HG03460 (cell line): ENCODE results near the gene NCAPH2.

Source experiments
- ATAC-seq: cut with Tn5 transposase; IDR thresholded peaks from one replicate; pipeline ENCODE4 v1.9.1; 2021; ENCODE audit not compliant: unreplicated experiment

NCAPH2 gene

GRCh38 chr22:50474710-50475651, 33.0 kb upstream of the NCAPH2 start, which contains the start of gene SBF1:
TSS of gene SBF1 (minus strand) at chr22:50475035. CDS start at chr22:50474840, 195 bp downstream.
- ATAC-seq, result peak; percentile 62

- ATAC-seq, result no peak
Measured at GRCh38 chr22:50475652-50476002, 32.4 kb upstream of the NCAPH2 start.

- no peak for ATAC-seq
Measured at GRCh38 chr22:50476868-50477267, 31.2 kb upstream of the NCAPH2 start.

DNA sequence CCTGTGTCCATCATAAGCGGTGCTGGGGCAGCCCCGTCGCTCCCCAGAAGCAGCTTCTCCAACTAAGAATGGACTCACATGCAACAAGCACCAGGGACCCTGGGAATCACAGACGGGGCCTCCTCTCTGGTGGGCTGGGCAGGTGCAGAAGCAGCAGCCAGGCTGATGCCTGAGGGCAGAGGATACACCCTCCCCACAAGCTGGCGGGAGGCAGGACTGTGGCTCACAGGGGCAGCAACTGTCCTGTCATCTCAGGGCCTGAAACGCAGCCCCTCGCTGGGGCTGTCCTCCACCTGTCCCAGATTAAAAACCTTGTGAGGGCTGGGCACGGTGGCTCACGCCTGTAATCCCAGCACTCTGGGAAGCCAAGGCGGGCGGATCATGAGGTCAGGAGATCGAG, 30.1 kb upstream of the NCAPH2 start:
- ATAC-seq, result no peak

GRCh38 chr22:50479721-50480120, 28.3 kb upstream of the NCAPH2 start:
- no peak for ATAC-seq

DNA sequence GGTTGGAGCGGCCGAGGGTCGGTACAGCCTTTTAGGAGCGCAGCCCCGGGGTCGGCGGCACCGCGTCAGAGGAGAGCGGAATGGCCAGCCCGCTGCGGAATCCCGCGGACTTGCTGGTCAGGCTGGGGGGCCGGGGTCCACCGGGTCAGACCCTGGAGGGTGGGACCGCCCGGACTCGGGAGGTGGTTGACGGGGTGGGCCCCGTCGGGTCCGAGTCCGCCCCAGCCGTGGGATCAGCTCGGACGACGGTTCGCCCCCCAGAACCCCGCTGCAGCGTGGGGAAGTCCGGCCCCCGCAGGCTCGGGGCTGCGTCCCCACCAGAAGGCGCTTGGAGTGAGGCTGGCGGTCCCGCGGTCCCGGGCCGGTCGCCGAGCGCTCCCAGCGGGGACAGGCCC, 27.0 kb upstream of the NCAPH2 start:
- no peak for ATAC-seq

DNA sequence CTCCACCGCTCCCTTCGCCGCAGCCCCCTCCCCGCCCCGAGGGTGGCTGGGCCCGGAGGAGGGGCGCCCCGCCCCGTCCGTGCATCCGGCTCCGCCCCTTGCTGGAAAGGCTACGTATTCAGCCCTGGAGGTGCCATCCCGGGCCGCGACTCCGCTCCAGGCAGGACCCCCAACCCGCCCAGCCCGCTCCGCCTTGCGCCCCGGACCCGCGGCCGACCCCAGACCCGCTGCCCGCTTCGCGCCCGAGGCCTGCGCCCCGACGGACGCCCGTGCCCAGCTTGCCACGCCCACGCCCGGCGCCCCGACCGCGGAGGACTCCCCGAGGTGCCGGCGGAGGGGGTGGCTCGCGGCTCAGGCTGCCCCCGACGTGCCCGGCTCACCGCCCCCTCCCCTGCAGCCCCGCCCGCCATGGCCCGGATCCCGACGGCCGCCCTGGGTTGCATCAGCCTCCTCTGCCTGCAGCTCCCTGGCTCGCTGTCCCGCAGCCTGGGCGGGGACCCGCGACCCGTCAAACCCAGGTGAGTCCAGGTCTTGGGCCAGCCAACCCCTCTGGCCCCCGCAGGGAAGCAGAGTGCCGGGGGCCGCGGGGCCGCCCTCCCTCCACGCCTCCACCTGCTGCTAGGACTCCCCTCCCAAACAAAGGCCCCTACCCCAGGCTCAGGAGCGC, 26.5 kb upstream of the NCAPH2 start, which contains the start of gene ADM2:
TSS of gene ADM2 (plus strand) at position 104 of the 667 bp plus-strand sequence. CDS start at position 409, 305 bp downstream.
- no peak for ATAC-seq

DNA sequence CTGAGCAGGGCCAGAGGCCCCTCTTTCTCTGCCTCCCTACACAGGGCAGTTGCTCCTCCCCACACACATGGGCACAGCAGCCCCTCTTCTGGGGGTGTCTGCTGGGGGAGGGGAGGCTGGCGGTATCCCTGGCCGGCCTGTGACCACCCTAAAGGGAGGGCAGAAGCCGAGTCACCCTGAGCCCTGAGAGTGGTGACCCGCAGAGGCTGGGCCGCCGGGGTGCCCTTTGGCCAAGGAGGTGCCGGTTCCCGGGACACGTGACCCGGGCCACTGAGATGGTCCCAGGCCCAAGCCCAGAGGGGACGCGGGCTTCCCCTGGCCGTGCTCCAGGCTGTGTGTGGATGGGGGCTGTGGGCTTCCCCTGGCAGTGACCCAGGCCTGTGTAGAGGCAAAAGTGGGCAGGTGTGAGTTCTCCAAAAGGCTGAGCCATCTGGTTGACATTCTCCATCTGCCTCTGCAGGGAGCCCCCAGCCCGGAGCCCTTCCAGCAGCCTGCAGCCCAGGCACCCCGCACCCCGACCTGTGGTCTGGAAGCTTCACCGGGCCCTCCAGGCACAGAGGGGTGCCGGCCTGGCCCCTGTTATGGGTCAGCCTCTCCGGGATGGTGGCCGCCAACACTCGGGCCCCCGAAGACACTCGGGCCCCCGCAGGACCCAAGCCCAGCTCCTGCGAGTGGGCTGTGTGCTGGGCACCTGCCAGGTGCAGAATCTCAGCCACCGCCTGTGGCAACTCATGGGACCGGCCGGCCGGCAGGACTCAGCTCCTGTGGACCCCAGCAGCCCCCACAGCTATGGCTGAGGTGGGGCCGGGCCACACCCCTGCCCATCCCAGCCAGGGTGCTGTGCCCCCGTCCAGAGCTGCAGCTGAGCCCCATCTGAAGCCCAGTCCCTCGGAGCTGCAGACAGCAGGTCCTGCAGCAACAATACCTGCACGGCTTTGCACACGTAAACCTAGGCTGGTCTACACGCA, 25.6 kb upstream of the NCAPH2 start:
- no peak for ATAC-seq

GRCh38 chr22:50483106-50483505, 24.9 kb upstream of the NCAPH2 start:
- ATAC-seq, result no peak

- ATAC-seq, result no peak
Measured at GRCh38 chr22:50483556-50483955, 24.5 kb upstream of the NCAPH2 start.

DNA sequence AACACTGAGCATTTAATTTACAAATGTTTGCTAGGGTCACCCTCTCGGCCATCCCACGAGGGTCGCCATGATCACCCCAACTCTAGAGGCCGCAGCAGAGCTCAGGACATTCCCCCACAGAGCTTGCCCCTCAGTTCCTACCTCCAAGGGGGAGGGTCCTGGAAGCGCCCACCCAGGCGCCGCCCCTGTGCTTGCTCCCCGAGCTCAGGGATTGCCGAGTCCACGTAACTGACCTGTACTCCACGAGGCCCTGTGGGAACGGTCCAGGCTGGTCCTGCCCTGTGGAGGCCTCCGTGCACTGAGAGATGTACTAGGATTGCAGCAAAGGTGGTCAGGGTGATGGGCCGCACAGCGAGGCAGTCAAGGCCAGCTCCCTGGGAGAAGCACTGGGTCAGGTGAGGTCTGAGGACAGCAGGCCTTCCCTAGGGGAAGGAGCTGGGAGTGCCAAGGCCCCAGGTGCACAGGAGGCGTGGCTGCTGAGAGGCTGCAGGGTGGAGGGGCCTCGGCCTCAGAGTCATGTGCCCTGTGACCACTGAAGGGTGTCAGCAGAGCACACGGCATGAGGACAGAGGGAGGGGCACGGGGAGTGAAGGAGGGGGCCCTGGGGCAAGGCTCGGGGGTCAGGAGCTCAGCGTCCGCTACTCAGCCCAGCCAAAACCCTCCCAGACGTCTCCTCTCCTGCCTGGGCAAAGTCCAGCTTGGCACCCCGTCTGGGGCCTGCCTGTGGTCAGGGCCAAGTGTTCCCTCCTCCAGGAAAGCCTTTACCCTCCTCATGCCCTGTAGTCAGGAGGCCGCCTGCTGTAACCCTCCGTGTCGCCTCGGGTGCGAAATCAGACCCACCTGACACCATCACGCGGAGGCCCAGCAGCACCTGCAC, 23.8 kb upstream of the NCAPH2 start:
- no peak for ATAC-seq

GRCh38 chr22:50485221-50486131, 22.5 kb upstream of the NCAPH2 start:
- no peak for ATAC-seq

DNA sequence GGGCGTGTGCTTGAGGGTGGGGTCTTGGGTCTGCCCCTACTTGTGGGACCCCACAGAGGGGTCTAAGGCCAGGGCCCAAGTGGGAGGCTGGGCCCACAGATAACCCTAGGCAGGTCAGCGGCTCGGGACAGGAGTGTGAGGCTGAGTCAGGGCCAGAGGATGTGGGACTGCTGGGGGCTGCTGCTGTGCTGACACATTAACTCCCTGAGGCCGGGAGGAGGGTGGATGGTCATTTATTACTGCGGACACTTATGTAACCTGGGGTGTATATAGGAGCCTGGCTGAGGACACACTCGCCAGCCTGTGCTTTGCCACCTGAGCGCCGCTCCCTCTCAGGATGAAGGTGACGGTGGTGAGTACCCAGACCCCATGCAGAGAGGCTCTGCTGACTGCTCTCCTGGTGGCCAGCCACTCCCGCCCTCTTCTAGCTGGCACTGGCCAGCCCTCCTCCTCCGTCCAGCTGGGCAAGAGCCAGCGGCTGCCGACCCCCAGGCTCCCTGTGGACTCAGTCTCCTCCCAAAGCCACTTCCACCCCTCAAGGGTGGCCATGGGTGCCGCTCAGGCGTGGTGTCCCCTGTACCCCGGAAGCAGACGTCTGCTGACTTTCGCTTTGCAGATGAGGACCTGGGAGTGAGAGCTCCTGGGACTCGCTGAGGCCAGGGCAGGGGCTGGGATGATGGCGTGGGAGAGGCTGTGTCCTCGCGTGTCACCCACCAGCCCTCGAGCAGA, 21.3 kb upstream of the NCAPH2 start, which contains the start of gene MIOX:
TSS of gene MIOX (plus strand) at position 299 of the 729 bp plus-strand sequence. CDS start at position 338, 39 bp downstream.
- ATAC-seq, result no peak

DNA sequence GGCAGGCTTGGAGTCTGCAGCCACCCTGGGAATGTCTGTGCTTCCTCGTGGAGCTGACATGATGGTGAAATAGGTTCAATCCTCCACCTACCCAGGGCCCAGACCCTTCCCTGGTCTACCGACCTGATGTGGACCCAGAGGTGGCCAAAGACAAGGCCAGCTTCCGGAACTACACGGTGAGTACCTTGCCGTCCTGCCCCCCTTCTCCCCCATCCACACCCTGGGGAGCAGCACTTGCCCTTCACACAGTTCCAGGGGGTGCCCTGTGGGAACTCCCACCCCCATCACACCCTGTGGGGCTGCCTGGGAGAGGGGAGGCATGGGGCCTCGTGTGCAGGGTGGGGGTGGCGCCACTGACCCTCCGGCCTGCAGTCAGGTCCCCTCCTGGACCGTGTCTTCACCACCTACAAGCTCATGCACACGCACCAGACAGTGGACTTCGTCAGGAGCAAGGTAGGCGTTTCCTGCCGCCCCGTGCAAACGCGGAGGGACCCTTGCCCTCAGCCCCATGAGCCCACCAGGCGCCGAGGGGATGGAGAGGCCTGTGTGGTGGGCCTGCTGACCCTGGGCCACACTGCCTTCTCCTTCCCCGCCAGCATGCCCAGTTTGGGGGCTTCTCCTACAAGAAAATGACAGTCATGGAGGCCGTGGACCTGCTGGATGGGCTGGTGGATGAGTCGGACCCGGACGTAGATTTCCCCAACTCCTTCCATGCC, 20.6 kb upstream of the NCAPH2 start:
- ATAC-seq, result no peak

DNA sequence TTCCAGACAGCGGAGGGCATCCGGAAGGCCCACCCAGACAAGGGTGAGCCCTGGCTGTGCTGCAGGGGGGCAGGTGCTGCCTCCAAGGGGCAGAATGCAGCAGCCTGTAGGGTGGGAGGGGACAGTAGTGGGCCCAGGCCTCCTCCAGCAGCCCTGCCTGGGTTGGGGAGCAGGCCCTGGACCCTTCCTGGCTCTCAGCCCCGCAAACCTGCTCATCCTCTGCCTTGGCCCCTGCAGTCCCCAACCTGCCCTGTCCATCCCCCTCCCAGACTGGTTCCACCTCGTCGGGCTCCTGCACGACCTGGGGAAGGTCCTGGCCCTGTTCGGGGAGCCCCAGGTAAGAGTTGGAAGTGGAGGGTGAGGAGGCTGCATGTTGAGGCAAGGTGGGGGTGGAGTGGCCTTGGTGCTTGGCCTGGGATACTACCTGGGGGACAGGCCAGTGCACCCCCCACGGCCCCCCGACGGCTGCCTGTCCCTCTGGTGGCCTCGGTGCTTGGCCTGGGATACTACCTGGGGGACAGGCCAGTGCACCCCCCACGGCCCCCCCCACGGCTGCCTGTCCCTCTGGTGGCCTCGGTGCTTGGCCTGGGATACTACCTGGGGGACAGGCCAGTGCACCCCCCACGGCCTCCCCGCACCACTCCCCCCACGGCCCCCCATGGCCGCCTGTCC, 19.9 kb upstream of the NCAPH2 start:
- ATAC-seq, result no peak

DNA sequence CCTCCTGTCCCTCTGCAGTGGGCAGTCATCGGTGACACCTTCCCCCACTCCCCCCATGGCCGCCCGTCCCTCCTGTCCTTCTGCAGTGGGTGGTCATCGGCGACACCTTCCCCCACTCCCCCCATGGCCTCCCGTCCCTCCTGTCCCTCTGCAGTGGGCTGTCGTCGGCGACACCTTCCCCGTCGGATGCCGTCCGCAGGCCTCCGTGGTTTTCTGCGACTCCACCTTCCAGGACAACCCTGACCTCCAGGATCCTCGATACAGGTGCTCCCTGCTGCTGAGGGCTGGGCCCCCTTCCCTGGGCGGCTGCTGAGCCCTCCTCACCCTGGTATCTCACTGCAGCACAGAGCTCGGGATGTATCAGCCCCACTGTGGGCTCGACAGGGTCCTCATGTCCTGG, 19.1 kb upstream of the NCAPH2 start:
- no peak for ATAC-seq
